T follicular helper cell (primary cell): ENCODE results near the gene LIPM.

ENCODE experiments used
- DNase-seq: peaks from one replicate; pipeline ENCODE4 v3.0.0-alpha.2; 2020; ENCODE audit warnings: low read depth

The LIPM gene

GRCh38 chr10:88838766-88839350, 36.3 kb downstream of the LIPM start:
- DNase-seq, result no peak

GRCh38 chr10:88840104-88840503, 37.6 kb downstream of the LIPM start:
- no peak for DNase-seq

GRCh38 chr10:88840881-88841280, 38.4 kb downstream of the LIPM start:
- DNase-seq, result no peak

GRCh38 chr10:88841316-88842111, 39.0 kb downstream of the LIPM start:
- DNase-seq, result no peak

GRCh38 chr10:88843171-88843570, 40.6 kb downstream of the LIPM start:
- no peak for DNase-seq

GRCh38 chr10:88848499-88848898, 46.0 kb downstream of the LIPM start:
- no peak for DNase-seq

- DNase-seq, result no peak
Observed at GRCh38 chr10:88849234-88849633, 46.7 kb downstream of the LIPM start.

- DNase-seq, result no peak
Observed at GRCh38 chr10:88850712-88851111, 48.2 kb downstream of the LIPM start.

GRCh38 chr10:88851706-88852105, 49.2 kb downstream of the LIPM start, which contains the start of gene ANKRD22:
Gene ANKRD22 (minus strand): TSS chr10:88851844. CDS start chr10:88851607, 237 bp downstream.
- DNase-seq, result no peak

GRCh38 chr10:88852327-88852726, 49.8 kb downstream of the LIPM start:
- no peak for DNase-seq

GRCh38 chr10:88853155-88853881, 50.8 kb downstream of the LIPM start:
- no peak for DNase-seq

- no peak for DNase-seq
Observed at GRCh38 chr10:88854684-88855083, 52.2 kb downstream of the LIPM start.

- DNase-seq, result no peak
Observed at GRCh38 chr10:88857831-88858230, 55.3 kb downstream of the LIPM start.

GRCh38 chr10:88858491-88858890, 56.0 kb downstream of the LIPM start:
- DNase-seq, result no peak

- no peak for DNase-seq
Observed at GRCh38 chr10:88861036-88861435, 58.5 kb downstream of the LIPM start.

GRCh38 chr10:88865281-88865876, 62.8 kb downstream of the LIPM start:
- DNase-seq, result no peak

GRCh38 chr10:88866454-88866853, 63.9 kb downstream of the LIPM start:
- no peak for DNase-seq

GRCh38 chr10:88870089-88870488, 67.6 kb downstream of the LIPM start:
- DNase-seq, result no peak
